ENCODE data around the gene PFKFB2.
A peak's percentile ranks its signal among the peaks of the same experiment; 100 is the strongest.

The PFKFB2 gene

DNA sequence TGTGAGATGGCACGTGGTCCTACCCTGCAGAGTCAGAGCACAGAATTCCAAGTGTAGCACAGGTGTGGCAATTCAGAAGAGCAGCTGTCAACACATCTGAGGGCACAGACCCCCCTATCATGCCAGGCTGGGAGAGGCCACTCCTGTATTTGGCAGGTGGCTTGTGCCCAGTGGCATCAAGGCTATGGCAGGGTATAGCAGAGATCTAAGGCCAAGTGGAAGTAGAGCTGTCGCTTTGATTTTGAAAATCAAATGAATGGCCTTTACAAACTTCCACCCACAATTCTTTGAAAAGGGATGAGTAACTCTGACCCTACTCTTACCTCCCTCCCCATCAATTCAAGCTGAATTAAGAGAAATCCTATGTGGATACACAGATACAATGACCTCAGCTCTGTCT lies 33.9 kb upstream of the PFKFB2 start:
- no peak for TF ChIP-seq CTCF (conservative IDR thresholded peaks at IDR 0.05)
- no peak for TF ChIP-seq ZFX (IDR thresholded peaks at IDR 0.05)
- H3K27ac ChIP-seq, result peak overlapping the region; percentile 10

- TF ChIP-seq CTCF (conservative IDR thresholded peaks at IDR 0.05) (no peak), ZFX (IDR thresholded peaks at IDR 0.05) (no peak)
These were observed 33.4 kb upstream of the PFKFB2 start for GRCh38 chr1:207019661-207020060.

DNA sequence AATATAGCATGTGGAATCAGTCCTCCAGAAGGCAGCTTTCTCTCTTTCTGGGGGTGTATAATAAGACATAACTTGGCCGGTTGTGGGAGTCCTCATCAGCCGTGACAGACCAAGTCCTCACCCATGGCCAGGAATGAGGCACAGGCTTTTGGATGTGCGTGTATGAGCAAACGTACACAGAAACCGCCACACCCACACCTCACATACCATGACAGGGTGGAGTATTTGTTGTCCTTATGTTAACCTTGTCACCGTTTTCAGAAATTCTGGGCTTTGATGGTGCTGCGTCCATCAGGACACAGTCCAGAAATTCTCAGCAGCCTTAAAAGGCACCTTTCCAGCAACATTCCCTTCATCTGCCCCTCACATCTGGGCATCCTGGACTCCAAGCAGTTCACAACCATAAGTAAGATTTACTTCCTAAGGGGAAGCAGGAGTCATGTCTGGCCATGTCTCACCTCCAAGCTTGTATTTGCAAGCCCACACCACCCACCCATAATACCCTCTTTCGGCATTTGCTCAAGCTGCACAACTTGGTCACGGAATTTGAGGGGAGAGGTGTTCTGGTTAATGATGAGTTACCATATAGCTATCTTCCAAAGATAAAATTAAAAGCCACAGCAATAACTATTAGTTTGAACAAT lies 32.9 kb upstream of the PFKFB2 start:
- TF ChIP-seq CTCF (conservative IDR thresholded peaks at IDR 0.05), result no peak
- TF ChIP-seq ZFX (IDR thresholded peaks at IDR 0.05), result no peak
- peak overlapping the region; percentile 5 for H3K27ac ChIP-seq

More at GRCh38 chr1:207019661-207020060, 33.4 kb upstream of the PFKFB2 start:
- no peak overlapping the region for H3K27ac ChIP-seq

GRCh38 chr1:207020709-207021107 lies 32.4 kb upstream of the PFKFB2 start:
- H3K27ac ChIP-seq, result peak overlapping the region; percentile 5
- TF ChIP-seq CTCF (conservative IDR thresholded peaks at IDR 0.05) (no peak), ZFX (IDR thresholded peaks at IDR 0.05) (no peak)

DNA sequence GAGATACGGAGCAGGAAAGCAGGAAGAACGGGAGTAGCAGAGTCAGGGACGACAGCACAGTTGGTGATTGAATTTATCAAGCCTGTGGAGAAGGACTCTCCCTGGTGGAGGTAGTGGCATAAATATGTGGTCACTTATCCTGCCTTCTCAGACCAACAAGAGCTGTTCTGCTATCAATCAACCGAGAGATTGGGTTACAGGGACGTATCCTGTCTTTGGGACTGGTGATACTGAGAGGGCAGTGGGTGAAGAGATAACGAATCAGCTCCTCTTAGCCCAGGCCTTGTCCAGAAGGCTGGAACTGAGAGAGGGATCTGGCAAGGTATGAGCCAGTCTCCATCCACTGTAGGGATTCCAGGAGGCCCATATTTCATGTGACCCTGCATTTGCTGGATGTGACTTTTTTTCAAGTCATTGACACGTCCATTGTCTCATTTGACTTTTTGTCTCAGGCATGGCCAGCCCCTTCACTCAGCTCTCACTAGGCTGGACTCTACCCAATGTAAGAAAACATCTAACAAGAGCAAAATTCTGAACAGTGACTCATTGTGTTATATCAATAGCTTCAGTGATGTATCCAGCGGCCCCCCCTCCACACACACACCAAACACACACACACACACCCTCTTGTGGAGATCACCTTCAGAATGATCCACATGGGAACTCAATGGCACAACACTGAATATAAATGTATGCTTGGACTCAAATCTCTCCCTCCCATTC lies 31.8 kb upstream of the PFKFB2 start:
- peak overlapping the region; percentile 99 for H3K27ac ChIP-seq
- no peak for TF ChIP-seq ZFX (IDR thresholded peaks at IDR 0.05)
- no peak for TF ChIP-seq CTCF (conservative IDR thresholded peaks at IDR 0.05)

GRCh38 chr1:207021876-207022596 lies 31.0 kb upstream of the PFKFB2 start:
- peak overlapping the region; percentile 99 for H3K27ac ChIP-seq
- TF ChIP-seq CTCF (conservative IDR thresholded peaks at IDR 0.05) (no peak), ZFX (IDR thresholded peaks at IDR 0.05) (no peak)

Data from C4-2B (cell line).